Pulmonary artery endothelial cell (primary cell): ENCODE results near the gene TRPM2. TPM values are rescaled to one million over a fixed set of nuclear protein-coding genes. Genes with fewer than 3 reads are reported as not detected.

Experiments used
- DNase-seq: peaks from one replicate; pipeline ENCODE4 v3.0.0-alpha.2; 2011; ENCODE audit warnings: low read depth, low spot score
- total RNA-seq: library from RNA; depleted of rRNA; stranded (reverse); fragments of >200 nt; gene quantifications from 2 replicates; pipeline ENCODE4 v1.2.3, GENCODE V29; 2014

TRPM2 gene
- total RNA-seq, 1 donor from 2014 or later, result not detected

GRCh38 chr21:44374601-44375280, 21.3 kb downstream of the TRPM2 start:
- DNase-seq, result no peak

GRCh38 chr21:44375281-44375651, 21.8 kb downstream of the TRPM2 start:
- DNase-seq, result no peak

- no peak for DNase-seq
These were observed 22.4 kb downstream of the TRPM2 start for GRCh38 chr21:44375761-44376241.

GRCh38 chr21:44376606-44377005, 23.2 kb downstream of the TRPM2 start:
- no peak for DNase-seq

- no peak for DNase-seq
These were observed 23.9 kb downstream of the TRPM2 start for GRCh38 chr21:44377201-44377921.

GRCh38 chr21:44377922-44378645, 24.7 kb downstream of the TRPM2 start:
- DNase-seq, result no peak

GRCh38 chr21:44378646-44379514, 25.5 kb downstream of the TRPM2 start:
- no peak for DNase-seq

- no peak for DNase-seq
These were observed 26.1 kb downstream of the TRPM2 start for GRCh38 chr21:44379515-44379848.

- no peak for DNase-seq
These were observed 26.8 kb downstream of the TRPM2 start for GRCh38 chr21:44379991-44380865.

GRCh38 chr21:44380876-44381275, 27.5 kb downstream of the TRPM2 start:
- DNase-seq, result no peak

GRCh38 chr21:44381874-44382273, 28.5 kb downstream of the TRPM2 start:
- no peak for DNase-seq

- no peak for DNase-seq
These were observed 29.1 kb downstream of the TRPM2 start for GRCh38 chr21:44382536-44382935.

- no peak for DNase-seq
These were observed 29.8 kb downstream of the TRPM2 start for GRCh38 chr21:44383216-44383615.

- no peak for DNase-seq
These were observed 31.5 kb downstream of the TRPM2 start for GRCh38 chr21:44384968-44385367.

GRCh38 chr21:44389335-44389734, 35.9 kb downstream of the TRPM2 start:
- no peak for DNase-seq

- DNase-seq, result no peak
These were observed 37.5 kb downstream of the TRPM2 start for GRCh38 chr21:44390886-44391285.

GRCh38 chr21:44391345-44392091, 38.1 kb downstream of the TRPM2 start:
- DNase-seq, result no peak

GRCh38 chr21:44392185-44392584, 38.8 kb downstream of the TRPM2 start:
- DNase-seq, result no peak

- no peak for DNase-seq
These were observed 39.5 kb downstream of the TRPM2 start for GRCh38 chr21:44392916-44393315.

- no peak for DNase-seq
These were observed 41.3 kb downstream of the TRPM2 start for GRCh38 chr21:44394733-44395132.
